Neuron (in vitro differentiated cells): ENCODE measurements around the gene WDR35.

Experiments used
- H2AFZ ChIP-seq: one replicate; pipeline ENCODE4 v1.6.1; 2013; ENCODE audit warnings: low read depth, mild to moderate bottlenecking, inconsistent platforms, low read length, moderate library complexity
- H3K27me3 ChIP-seq: one replicate; pipeline ENCODE4 v1.6.1; 2013; ENCODE audit warnings: low read length; ENCODE audit not compliant: insufficient read depth
- H3K36me3 ChIP-seq: one replicate; pipeline ENCODE4 v1.6.1; 2013; ENCODE audit warnings: low read length; ENCODE audit not compliant: insufficient read depth
- H3K4me1 ChIP-seq: one replicate; pipeline ENCODE4 v1.6.1; 2013; ENCODE audit warnings: low read length; ENCODE audit not compliant: insufficient read depth
- H3K4me3 ChIP-seq: 2 replicates; pipeline ENCODE4 v1.5.1; 2013; ENCODE audit warnings: mild to moderate bottlenecking, low read length, moderate library complexity
- H3K9me3 ChIP-seq: one replicate; pipeline ENCODE4 v1.6.1; 2013; ENCODE audit warnings: low read length

Gene WDR35

GRCh38 chr2:20019747-20020146 lies 29.8 kb upstream of the WDR35 start:
- H3K36me3 ChIP-seq = no peaks in the 10 kb centered on the region
- no peak overlapping the region for H2AFZ ChIP-seq
- H3K4me1 ChIP-seq = no peaks in the 10 kb centered on the region
- H3K4me3 ChIP-seq = no peak overlapping the region
- H3K9me3 ChIP-seq = peaks cover 6% of the 10 kb centered on the region
- H3K27me3 ChIP-seq = no peaks in the 10 kb centered on the region

- no peaks in the 10 kb centered on the region for H3K27me3 ChIP-seq
- H3K4me3 ChIP-seq = no peak overlapping the region
- H3K4me1 ChIP-seq = peaks cover 3% of the 10 kb centered on the region
- H2AFZ ChIP-seq = no peak overlapping the region
- H3K36me3 ChIP-seq = no peaks in the 10 kb centered on the region
- H3K9me3 ChIP-seq = peaks cover 9% of the 10 kb centered on the region
These were observed 28.8 kb upstream of the WDR35 start for GRCh38 chr2:20018601-20019152.

GRCh38 chr2:20016346-20016745 lies 26.4 kb upstream of the WDR35 start:
- H3K9me3 ChIP-seq = peaks cover 4% of the 10 kb centered on the region
- H3K4me1 ChIP-seq = peaks cover 12% of the 10 kb centered on the region
- peaks cover under 1% of the 10 kb centered on the region for H3K27me3 ChIP-seq
- no peaks in the 10 kb centered on the region for H3K36me3 ChIP-seq
- no peak overlapping the region for H2AFZ ChIP-seq
- H3K4me3 ChIP-seq = no peak overlapping the region

- peaks cover 3% of the 10 kb centered on the region for H3K9me3 ChIP-seq
- no peaks in the 10 kb centered on the region for H3K36me3 ChIP-seq
- H3K27me3 ChIP-seq = peaks cover 4% of the 10 kb centered on the region
- no peak overlapping the region for H3K4me3 ChIP-seq
- H3K4me1 ChIP-seq = peaks cover 12% of the 10 kb centered on the region
- H2AFZ ChIP-seq = no peak overlapping the region
These were observed 25.7 kb upstream of the WDR35 start for GRCh38 chr2:20015482-20016083.

GRCh38 chr2:20013126-20013849 lies 23.4 kb upstream of the WDR35 start:
- H3K4me3 ChIP-seq = peak overlapping the region; percentile 70

GRCh38 chr2:20012282-20013125 lies 22.6 kb upstream of the WDR35 start, which contains the start of gene MATN3:
Gene MATN3, minus strand, starts transcription at chr2:20012668. Its CDS starts 37 bp downstream, at chr2:20012631.
- peaks cover 4% of the 10 kb centered on the region for H3K27me3 ChIP-seq

More at GRCh38 chr2:20013126-20013849, 23.4 kb upstream of the WDR35 start:
- Histone ChIP-seq H3K36me3 (no peaks in the 10 kb centered on the region), H3K4me1 (peaks cover 12% of the 10 kb centered on the region), H2AFZ (peak overlapping the region; percentile 100), H3K9me3 (peaks cover 3% of the 10 kb centered on the region), H3K27me3 (peaks cover 4% of the 10 kb centered on the region)

GRCh38 chr2:20012032-20012281 lies 22.1 kb upstream of the WDR35 start:
- Histone ChIP-seq H3K4me1 (peaks cover 12% of the 10 kb centered on the region), H3K27me3 (peaks cover 4% of the 10 kb centered on the region), H3K9me3 (peaks cover 3% of the 10 kb centered on the region), H2AFZ (peak overlapping the region; percentile 100), H3K4me3 (peak overlapping the region; percentile 70), H3K36me3 (no peaks in the 10 kb centered on the region)

More at GRCh38 chr2:20012282-20013125, 22.6 kb upstream of the WDR35 start, which contains the start of gene MATN3:
- peak within 1 kb of the TSS; percentile 70 for H3K4me3 ChIP-seq
- H2AFZ ChIP-seq = peak within 1 kb of the TSS; percentile 100
- H3K36me3 ChIP-seq = no peaks in the 10 kb centered on the region
- H3K4me1 ChIP-seq = peaks cover 12% of the 10 kb centered on the region
- H3K9me3 ChIP-seq = peaks cover 3% of the 10 kb centered on the region

GRCh38 chr2:20011276-20012031 lies 21.5 kb upstream of the WDR35 start:
- H2AFZ ChIP-seq = no peak overlapping the region
- H3K9me3 ChIP-seq = peaks cover 3% of the 10 kb centered on the region
- H3K27me3 ChIP-seq = peaks cover 4% of the 10 kb centered on the region
- no peaks in the 10 kb centered on the region for H3K36me3 ChIP-seq
- H3K4me3 ChIP-seq = no peak overlapping the region
- peaks cover 12% of the 10 kb centered on the region for H3K4me1 ChIP-seq

- Histone ChIP-seq H3K4me1 (peaks cover 10% of the 10 kb centered on the region), H3K4me3 (no peak overlapping the region), H3K9me3 (no peaks in the 10 kb centered on the region), H3K27me3 (peaks cover 4% of the 10 kb centered on the region), H2AFZ (no peak overlapping the region), H3K36me3 (no peaks in the 10 kb centered on the region)
These were observed 18.8 kb upstream of the WDR35 start for GRCh38 chr2:20008703-20009102.

- Histone ChIP-seq H2AFZ (no peak overlapping the region), H3K4me3 (no peak overlapping the region), H3K27me3 (no peaks in the 10 kb centered on the region), H3K9me3 (no peaks in the 10 kb centered on the region), H3K36me3 (no peaks in the 10 kb centered on the region), H3K4me1 (no peaks in the 10 kb centered on the region)
These were observed 16.1 kb upstream of the WDR35 start for GRCh38 chr2:20005891-20006470.

- Histone ChIP-seq H3K4me3 (no peak overlapping the region), H3K27me3 (no peaks in the 10 kb centered on the region), H3K4me1 (no peaks in the 10 kb centered on the region), H2AFZ (no peak overlapping the region), H3K9me3 (no peaks in the 10 kb centered on the region), H3K36me3 (no peaks in the 10 kb centered on the region)
These were observed 15.2 kb upstream of the WDR35 start for GRCh38 chr2:20005067-20005627.

- H3K4me1 ChIP-seq = no peaks in the 10 kb centered on the region
- no peaks in the 10 kb centered on the region for H3K27me3 ChIP-seq
- H3K4me3 ChIP-seq = no peak overlapping the region
- H3K36me3 ChIP-seq = no peaks in the 10 kb centered on the region
- no peak overlapping the region for H2AFZ ChIP-seq
- no peaks in the 10 kb centered on the region for H3K9me3 ChIP-seq
These were observed 11.5 kb upstream of the WDR35 start for GRCh38 chr2:20001361-20001863.
